WTC11 (cell line): ENCODE results near the gene BICDL2.

Source experiments
- CTCF ChIP-seq: fragments of 200-600 bp; IDR thresholded peaks from 2 replicates; pipeline ENCODE4 v1.8.0; 2022; ENCODE audit warnings: antibody characterized with exemption
- ETV6 ChIP-seq: sonication (generic); formaldehyde crosslinking; IDR thresholded peaks from 2 replicates; pipeline ENCODE4 v1.8.1; 2022; ENCODE audit warnings: mild to moderate bottlenecking, missing genetic modification reagents
- GTF2I ChIP-seq: fragments of 250-450 bp; sonication (Bioruptor Pico); conservative IDR thresholded peaks from 2 replicates; pipeline ENCODE4 v1.4.0; 2021; ENCODE audit warnings: mild to moderate bottlenecking
- IRF2 ChIP-seq: sonication (generic); formaldehyde crosslinking; IDR thresholded peaks from 2 replicates; pipeline ENCODE4 v1.8.0; 2022; ENCODE audit warnings: low read depth, missing genetic modification reagents, borderline replicate concordance
- SP1 ChIP-seq: sonication (generic); formaldehyde crosslinking; conservative IDR thresholded peaks from 2 replicates; pipeline ENCODE4 v1.8.1; 2022; ENCODE audit warnings: missing genetic modification reagents
- TCF7 ChIP-seq: sonication (generic); formaldehyde crosslinking; IDR thresholded peaks from 2 replicates; pipeline ENCODE4 v1.8.0; 2022; ENCODE audit warnings: mild to moderate bottlenecking, low read depth, missing genetic modification reagents, moderate library complexity
- ZNF138 ChIP-seq: sonication (generic); formaldehyde crosslinking; conservative IDR thresholded peaks from 2 replicates; pipeline ENCODE4 v1.8.1; 2022; ENCODE audit warnings: mild to moderate bottlenecking, moderate library complexity, missing genetic modification reagents
- ZNF416 ChIP-seq: fragments of 250-450 bp; sonication (Bioruptor Pico); IDR thresholded peaks from 2 replicates; pipeline ENCODE4 v1.9.0; 2021; ENCODE audit warnings: mild to moderate bottlenecking, inconsistent platforms
- TF ChIP-seq, protein P1 (sequence below): fragments of 250-450 bp; sonication (Bioruptor Pico); IDR thresholded peaks from 2 replicates; pipeline ENCODE4 v1.9.0; 2021; ENCODE audit warnings: mild to moderate bottlenecking
- TF ChIP-seq, protein P2 (sequence below): sonication (generic); formaldehyde crosslinking; IDR thresholded peaks from 2 replicates; pipeline ENCODE4 v1.8.0; 2022; ENCODE audit warnings: mild to moderate bottlenecking, missing genetic modification reagents

GRCh38 chr16:2980227-2981176 is 56.2 kb downstream of the BICDL2 start, which contains the start of gene PKMYT1:
- TF ChIP-seq ETV6 (CRISPR knock-in tag): peak; percentile 80; the same call in 1 of the 2 replicates
- no peak for TF ChIP-seq TCF7
- no peak for TF ChIP-seq IRF2 (CRISPR knock-in tag)
- peak; percentile 83 for TF ChIP-seq SP1 (CRISPR knock-in tag)
- no peak for TF ChIP-seq CTCF
- TF ChIP-seq, protein P1, sequence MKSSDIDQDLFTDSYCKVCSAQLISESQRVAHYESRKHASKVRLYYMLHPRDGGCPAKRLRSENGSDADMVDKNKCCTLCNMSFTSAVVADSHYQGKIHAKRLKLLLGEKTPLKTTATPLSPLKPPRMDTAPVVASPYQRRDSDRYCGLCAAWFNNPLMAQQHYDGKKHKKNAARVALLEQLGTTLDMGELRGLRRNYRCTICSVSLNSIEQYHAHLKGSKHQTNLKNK (CRISPR knock-in tag): no peak
- TF ChIP-seq, protein P2, sequence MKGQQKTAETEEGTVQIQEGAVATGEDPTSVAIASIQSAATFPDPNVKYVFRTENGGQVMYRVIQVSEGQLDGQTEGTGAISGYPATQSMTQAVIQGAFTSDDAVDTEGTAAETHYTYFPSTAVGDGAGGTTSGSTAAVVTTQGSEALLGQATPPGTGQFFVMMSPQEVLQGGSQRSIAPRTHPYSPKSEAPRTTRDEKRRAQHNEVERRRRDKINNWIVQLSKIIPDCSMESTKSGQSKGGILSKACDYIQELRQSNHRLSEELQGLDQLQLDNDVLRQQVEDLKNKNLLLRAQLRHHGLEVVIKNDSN (CRISPR knock-in tag): no peak
- TF ChIP-seq ZNF416 (CRISPR knock-in tag): no peak
- TF ChIP-seq GTF2I (CRISPR knock-in tag): no peak
- no peak for TF ChIP-seq ZNF138 (CRISPR knock-in tag)
